ENCODE measurements around the gene ADGRA1. TPM values are rescaled to one million over a fixed set of nuclear protein-coding genes. Genes with fewer than 3 reads are reported as not detected.

The ADGRA1 gene
- total RNA-seq, 1 donor from 2014 or later: 9.1 TPM

DNA sequence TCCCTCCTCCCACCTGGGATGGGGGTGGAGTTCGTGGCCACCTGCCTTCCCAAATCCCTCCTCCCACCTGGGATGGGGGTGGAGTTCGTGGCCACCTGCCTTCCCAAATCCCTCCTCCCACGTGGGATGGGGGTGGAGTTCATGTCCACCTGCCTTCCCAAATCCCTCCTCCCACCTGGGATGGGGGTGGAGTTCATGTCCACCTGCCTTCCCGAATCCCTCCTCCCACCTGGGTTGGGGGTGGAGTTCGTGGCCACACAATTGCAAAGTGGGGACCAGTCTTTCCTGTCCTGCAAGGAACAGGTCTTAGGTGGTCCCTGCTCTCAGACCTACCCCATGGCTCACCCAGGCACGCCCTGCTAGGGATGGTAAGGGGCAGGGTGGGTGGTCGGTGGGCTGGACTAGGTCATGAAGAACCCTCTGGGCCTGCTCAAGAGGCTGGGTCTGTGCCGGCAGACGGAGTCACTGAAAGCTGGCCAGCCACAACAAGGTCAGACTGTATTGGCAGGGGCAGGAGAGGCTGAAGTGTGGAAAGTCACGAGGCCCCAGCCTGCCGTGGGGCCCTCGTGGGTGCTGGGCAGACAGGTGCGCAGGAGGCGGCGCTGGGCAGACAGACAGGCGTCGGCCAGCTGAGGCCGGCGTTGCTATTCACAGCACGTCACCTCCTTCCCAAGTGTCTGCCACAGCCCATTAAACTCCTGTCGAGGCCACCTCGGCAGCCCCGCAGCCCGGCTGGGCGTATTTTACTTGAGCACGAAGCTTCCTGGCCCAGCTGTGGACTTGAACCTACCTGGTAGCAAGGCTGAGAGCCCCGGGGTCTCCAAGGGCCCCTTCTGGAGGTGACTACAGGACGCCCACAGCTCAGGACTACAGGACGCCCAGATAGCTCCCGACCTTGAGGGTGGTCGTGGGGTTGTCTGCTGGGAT lies 76.4 kb downstream of the ADGRA1 start:
- H3K27me3 Mint-ChIP-seq (ENCODE audit: unreplicated experiment): peaks cover 10% of the 10 kb centered on the region
- peaks cover 2% of the 10 kb centered on the region for H3K9me3 Mint-ChIP-seq (ENCODE audit: unreplicated experiment)
- DNase-seq: no peak
- no peak overlapping the region for H3K4me3 Mint-ChIP-seq (ENCODE audit: unreplicated experiment)
- H3K4me1 Mint-ChIP-seq (ENCODE audit: low read depth, unreplicated experiment): peaks cover 3% of the 10 kb centered on the region
- H3K36me3 Mint-ChIP-seq (ENCODE audit: unreplicated experiment): peaks cover 5% of the 10 kb centered on the region
- no peak overlapping the region for H3K27ac Mint-ChIP-seq (ENCODE audit: unreplicated experiment)
- TF ChIP-seq, protein P1, sequence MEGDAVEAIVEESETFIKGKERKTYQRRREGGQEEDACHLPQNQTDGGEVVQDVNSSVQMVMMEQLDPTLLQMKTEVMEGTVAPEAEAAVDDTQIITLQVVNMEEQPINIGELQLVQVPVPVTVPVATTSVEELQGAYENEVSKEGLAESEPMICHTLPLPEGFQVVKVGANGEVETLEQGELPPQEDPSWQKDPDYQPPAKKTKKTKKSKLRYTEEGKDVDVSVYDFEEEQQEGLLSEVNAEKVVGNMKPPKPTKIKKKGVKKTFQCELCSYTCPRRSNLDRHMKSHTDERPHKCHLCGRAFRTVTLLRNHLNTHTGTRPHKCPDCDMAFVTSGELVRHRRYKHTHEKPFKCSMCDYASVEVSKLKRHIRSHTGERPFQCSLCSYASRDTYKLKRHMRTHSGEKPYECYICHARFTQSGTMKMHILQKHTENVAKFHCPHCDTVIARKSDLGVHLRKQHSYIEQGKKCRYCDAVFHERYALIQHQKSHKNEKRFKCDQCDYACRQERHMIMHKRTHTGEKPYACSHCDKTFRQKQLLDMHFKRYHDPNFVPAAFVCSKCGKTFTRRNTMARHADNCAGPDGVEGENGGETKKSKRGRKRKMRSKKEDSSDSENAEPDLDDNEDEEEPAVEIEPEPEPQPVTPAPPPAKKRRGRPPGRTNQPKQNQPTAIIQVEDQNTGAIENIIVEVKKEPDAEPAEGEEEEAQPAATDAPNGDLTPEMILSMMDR (IDR thresholded peaks at IDR 0.05; ENCODE audit: partially characterized antibody, unreplicated experiment): no peak

DNA sequence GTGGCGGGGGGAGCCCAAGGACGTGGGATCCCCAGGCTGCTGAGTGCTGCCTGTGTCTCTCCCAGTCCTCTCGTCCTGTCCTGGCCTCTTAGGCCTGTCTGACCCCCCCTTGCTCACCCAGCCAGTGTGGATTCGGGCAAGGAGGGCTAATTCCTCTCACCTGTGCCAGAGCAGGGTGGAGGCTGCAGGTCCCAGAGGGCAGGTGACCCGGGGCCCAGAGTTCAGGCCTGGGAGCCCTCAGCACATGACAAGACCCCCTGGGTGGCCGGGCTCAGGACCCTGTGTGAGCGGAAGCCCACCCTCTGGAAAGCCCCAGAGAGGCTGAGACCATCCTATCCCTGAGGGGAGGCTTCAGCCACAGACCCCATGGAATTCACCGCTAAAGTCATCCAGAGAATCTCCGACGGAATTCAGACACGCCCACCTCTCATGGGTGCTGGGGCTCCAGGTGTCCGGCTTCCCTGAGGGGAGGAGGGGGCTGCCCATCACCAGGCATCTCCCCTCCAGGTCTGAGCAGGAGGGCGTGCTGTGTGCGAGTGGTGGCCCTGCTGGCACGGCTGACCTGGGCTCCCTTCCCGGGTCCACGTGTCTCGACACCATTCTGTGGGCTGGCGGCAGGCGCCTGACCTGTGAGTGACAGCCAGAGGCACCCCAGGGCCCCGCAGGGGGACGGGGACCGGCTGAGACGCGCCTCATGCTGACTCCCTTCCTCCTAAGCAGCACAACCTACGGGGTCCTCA lies 77.3 kb downstream of the ADGRA1 start:
- peaks cover 2% of the 10 kb centered on the region for H3K9me3 Mint-ChIP-seq (ENCODE audit: unreplicated experiment)
- peaks cover 8% of the 10 kb centered on the region for H3K36me3 Mint-ChIP-seq (ENCODE audit: unreplicated experiment)
- TF ChIP-seq, protein P1 (IDR thresholded peaks at IDR 0.05; ENCODE audit: partially characterized antibody, unreplicated experiment): no peak
- H3K4me1 Mint-ChIP-seq (ENCODE audit: low read depth, unreplicated experiment): peaks cover 3% of the 10 kb centered on the region
- H3K27ac Mint-ChIP-seq (ENCODE audit: unreplicated experiment): no peak overlapping the region
- H3K4me3 Mint-ChIP-seq (ENCODE audit: unreplicated experiment): no peak overlapping the region
- DNase-seq: no peak
- H3K27me3 Mint-ChIP-seq (ENCODE audit: unreplicated experiment): peaks cover 12% of the 10 kb centered on the region

DNA sequence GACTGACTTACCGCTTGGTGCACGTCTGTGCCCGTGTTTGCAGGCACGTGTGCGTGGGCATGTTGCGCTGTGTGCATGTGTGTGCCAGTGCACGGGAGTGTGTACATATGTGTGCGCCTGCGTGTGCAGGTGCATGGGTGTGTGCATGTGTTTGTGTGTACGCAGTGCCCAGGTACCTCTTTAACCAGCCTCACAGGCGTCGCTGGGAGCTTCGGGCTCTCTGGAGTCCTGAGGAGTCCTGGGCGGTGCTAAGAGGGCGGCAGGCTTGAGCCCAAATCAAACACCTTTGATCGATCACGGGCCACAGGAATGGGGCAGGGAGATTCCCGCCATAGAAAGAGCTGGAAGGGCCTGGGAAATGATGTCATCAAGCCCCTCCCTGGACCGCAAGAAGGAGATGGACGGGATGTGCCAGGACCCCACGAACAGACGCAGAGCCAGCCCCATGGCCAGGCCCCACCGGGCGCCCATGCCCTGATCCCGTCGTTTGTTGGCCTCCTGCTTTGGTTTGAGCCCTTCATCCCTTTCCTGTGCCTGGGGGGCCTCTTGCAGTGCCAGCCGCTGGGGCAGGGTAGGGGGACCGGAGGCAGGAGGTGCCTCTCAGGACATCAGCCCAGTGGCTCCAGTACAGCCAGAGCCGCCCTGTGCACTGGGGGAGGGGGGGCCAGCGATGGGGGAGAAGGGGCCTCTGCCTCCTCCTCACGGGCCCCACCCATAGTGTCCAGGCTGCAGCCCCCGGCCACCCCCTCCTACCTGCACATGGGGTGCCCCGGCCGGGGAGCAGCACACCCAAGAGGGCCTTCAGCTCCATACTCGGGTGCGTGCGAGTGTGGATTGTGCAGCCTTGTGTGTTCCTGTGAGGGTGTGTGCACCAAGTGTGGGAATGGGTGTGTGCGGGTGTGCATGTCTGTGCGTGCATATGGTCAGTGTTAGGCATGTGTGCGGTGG lies 78.1 kb downstream of the ADGRA1 start:
- H3K27ac Mint-ChIP-seq (ENCODE audit: unreplicated experiment): no peak overlapping the region
- H3K36me3 Mint-ChIP-seq (ENCODE audit: unreplicated experiment): peaks cover 8% of the 10 kb centered on the region
- H3K9me3 Mint-ChIP-seq (ENCODE audit: unreplicated experiment): peaks cover 2% of the 10 kb centered on the region

DNA sequence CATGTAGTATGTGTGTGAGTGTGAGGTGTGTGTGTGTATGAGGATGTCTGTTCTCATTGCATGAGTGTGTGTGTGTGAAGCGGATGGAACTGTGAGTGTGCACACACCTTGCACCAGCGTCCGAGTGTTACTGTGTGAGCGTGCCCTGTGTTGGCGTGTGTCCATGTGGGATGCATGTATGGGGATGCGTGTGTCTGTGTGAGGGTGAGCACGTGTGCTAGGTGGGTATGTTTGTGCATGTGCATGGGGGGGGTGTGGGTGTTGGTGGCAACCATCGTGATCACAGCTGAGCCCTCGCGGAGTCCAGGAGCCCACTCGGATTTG lies 78.7 kb downstream of the ADGRA1 start:
- Mint-ChIP-seq H3K9me3 (ENCODE audit: unreplicated experiment) (peaks cover 2% of the 10 kb centered on the region), H3K4me1 (ENCODE audit: low read depth, unreplicated experiment) (peaks cover 3% of the 10 kb centered on the region), H3K4me3 (ENCODE audit: unreplicated experiment) (no peak overlapping the region), H3K27me3 (ENCODE audit: unreplicated experiment) (peaks cover 12% of the 10 kb centered on the region), H3K27ac (ENCODE audit: unreplicated experiment) (no peak overlapping the region), H3K36me3 (ENCODE audit: unreplicated experiment) (peaks cover 8% of the 10 kb centered on the region)
- no peak for DNase-seq
- TF ChIP-seq, protein P1 (IDR thresholded peaks at IDR 0.05; ENCODE audit: partially characterized antibody, unreplicated experiment): no peak

More for the DNA sequence above, 78.1 kb downstream of the ADGRA1 start:
- H3K27me3 Mint-ChIP-seq (ENCODE audit: unreplicated experiment): peaks cover 12% of the 10 kb centered on the region
- TF ChIP-seq, protein P1 (IDR thresholded peaks at IDR 0.05; ENCODE audit: partially characterized antibody, unreplicated experiment): no peak
- no peak for DNase-seq
- peaks cover 3% of the 10 kb centered on the region for H3K4me1 Mint-ChIP-seq (ENCODE audit: low read depth, unreplicated experiment)
- H3K4me3 Mint-ChIP-seq (ENCODE audit: unreplicated experiment): no peak overlapping the region

Data from glutamatergic neuron (in vitro differentiated cells).